ENCODE data around the gene B3GNT5.

The B3GNT5 gene

DNA sequence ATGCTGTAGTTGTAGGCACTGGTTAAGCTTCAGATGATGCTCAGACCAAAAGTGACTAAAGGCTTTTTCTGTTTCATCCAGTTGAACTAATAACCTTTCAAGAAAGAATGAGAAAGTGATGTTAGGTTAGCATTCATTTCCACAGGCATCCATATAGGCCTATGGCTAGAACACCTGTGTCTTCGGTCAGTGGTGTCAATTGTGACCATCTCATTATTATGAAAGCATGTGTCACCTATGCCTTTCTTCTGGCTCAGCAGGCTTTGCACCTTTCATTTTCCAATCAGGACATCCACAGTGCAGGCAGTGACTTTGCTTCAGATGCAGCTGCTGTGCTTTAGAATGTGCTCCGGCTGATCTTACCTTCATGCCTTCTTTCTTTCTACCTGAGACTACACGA is 57.9 kb downstream of the B3GNT5 start:
- no peak overlapping the region for H3K4me3 ChIP-seq (replicated peaks; ENCODE audit: low read depth, low read length)
- TF ChIP-seq CTCF (IDR thresholded peaks at IDR 0.05; ENCODE audit: low read depth, low read length, missing control alignments), result no peak
- no peak for DNase-seq (ENCODE audit: extremely low read depth, low read depth)

DNA sequence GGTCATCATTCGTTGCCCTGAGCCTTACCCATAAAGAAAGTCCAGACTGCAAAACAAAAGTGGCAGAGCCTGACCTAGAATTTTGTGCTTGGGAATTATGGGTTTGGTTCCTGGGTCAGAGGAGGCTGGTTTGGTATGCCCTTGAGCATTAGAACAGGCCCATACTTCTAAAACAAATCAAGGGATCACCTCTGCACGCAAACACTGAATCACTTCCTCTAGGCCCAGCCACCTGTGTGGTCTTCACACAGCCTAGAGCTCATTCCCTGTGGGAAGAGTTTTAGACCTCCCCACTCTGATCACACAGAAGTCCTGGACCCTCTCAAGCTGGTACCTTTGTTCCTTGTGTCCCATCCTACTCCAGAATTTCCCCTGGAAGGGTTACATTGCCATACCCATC is 59.4 kb downstream of the B3GNT5 start:
- TF ChIP-seq CTCF (IDR thresholded peaks at IDR 0.05; ENCODE audit: low read depth, low read length, missing control alignments), result no peak
- no peak overlapping the region for H3K4me3 ChIP-seq (replicated peaks; ENCODE audit: low read depth, low read length)
- DNase-seq (ENCODE audit: extremely low read depth, low read depth), result no peak

GRCh38 chr3:183313351-183313750 is 60.3 kb downstream of the B3GNT5 start:
- no peak for TF ChIP-seq CTCF (IDR thresholded peaks at IDR 0.05; ENCODE audit: low read depth, low read length, missing control alignments)
- DNase-seq (ENCODE audit: extremely low read depth, low read depth), result no peak

DNA sequence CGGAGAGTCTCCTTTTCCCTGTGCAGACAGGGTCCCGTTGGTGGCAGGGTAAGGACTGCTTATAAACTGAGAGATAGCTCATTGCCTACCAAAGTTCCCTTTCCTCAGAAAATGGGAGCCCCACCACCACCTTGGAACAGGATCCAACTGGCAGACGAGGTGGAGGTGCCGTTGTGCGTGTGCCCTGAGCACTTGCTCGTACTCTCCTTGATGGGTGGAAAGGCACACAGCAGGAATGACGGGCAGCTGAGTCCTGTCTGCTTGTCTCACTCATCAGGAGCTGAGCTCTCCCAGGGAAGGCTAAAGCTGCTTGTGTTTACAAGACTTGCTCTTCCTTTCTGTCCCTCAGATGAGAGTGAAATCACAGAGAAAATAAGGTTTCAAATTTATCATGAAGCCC is 60.7 kb downstream of the B3GNT5 start:
- DNase-seq (ENCODE audit: extremely low read depth, low read depth), result no peak
- no peak overlapping the region for H3K4me3 ChIP-seq (replicated peaks; ENCODE audit: low read depth, low read length)
- no peak for TF ChIP-seq CTCF (IDR thresholded peaks at IDR 0.05; ENCODE audit: low read depth, low read length, missing control alignments)

More at GRCh38 chr3:183313351-183313750, 60.3 kb downstream of the B3GNT5 start:
- no peak overlapping the region for H3K4me3 ChIP-seq (replicated peaks; ENCODE audit: low read depth, low read length)

DNA sequence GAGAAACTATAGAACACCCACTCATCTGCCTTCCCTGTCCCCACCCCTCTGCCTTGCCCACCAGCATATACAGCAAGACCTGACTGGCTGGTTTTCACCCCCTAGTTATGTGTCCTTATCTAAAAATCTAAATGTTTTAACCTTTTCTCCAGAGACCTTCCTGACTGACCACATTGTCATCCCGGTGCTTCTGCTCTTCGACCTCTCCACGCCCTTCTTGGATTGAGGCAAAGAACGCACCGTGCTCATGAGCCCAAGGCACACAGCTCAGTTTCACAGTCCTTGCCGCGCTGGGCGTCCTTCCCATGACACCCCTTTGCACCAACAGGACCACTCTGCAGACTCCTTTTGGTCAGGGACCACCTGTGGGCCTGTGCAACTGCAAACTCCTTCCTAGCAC is 62.7 kb downstream of the B3GNT5 start:
- DNase-seq (ENCODE audit: extremely low read depth, low read depth), result no peak
- TF ChIP-seq CTCF (IDR thresholded peaks at IDR 0.05; ENCODE audit: low read depth, low read length, missing control alignments), result no peak
- H3K4me3 ChIP-seq (replicated peaks; ENCODE audit: low read depth, low read length), result no peak overlapping the region

GRCh38 chr3:183317271-183317670 is 64.2 kb downstream of the B3GNT5 start:
- no peak for DNase-seq (ENCODE audit: extremely low read depth, low read depth)
- TF ChIP-seq CTCF (IDR thresholded peaks at IDR 0.05; ENCODE audit: low read depth, low read length, missing control alignments), result no peak
- no peak overlapping the region for H3K4me3 ChIP-seq (replicated peaks; ENCODE audit: low read depth, low read length)
